Measurements from ENCODE around the gene LNX1.

Gene LNX1

DNA sequence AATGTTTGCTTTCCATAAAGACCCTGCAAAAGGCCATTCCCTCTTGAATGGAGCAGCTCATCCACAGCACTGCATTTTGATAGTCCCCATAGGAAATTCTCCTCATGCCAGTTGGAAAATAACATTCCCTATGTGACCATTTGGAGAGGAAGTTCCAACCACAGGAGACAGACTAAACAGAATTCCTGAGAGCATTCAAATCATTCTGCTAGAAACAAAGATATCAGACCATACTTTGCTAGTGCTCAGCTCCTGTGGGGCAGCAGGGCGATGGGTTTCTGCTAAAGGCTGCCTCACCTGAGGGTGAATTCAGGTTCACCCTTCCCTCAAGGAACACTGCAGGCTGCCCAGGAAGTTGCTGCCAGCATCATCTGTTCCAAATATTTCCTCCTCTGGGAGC lies 58.8 kb downstream of the LNX1 start:
- TF ChIP-seq, protein P1, sequence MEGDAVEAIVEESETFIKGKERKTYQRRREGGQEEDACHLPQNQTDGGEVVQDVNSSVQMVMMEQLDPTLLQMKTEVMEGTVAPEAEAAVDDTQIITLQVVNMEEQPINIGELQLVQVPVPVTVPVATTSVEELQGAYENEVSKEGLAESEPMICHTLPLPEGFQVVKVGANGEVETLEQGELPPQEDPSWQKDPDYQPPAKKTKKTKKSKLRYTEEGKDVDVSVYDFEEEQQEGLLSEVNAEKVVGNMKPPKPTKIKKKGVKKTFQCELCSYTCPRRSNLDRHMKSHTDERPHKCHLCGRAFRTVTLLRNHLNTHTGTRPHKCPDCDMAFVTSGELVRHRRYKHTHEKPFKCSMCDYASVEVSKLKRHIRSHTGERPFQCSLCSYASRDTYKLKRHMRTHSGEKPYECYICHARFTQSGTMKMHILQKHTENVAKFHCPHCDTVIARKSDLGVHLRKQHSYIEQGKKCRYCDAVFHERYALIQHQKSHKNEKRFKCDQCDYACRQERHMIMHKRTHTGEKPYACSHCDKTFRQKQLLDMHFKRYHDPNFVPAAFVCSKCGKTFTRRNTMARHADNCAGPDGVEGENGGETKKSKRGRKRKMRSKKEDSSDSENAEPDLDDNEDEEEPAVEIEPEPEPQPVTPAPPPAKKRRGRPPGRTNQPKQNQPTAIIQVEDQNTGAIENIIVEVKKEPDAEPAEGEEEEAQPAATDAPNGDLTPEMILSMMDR (IDR thresholded peaks at IDR 0.05), result no peak
- Histone ChIP-seq H3K9ac (no peak overlapping the region), H2AFZ (no peak overlapping the region), H3K9me3 (ENCODE audit: control insufficient read depth, low read length) (no peaks in the 10 kb centered on the region), H3K36me3 (ENCODE audit: control insufficient read depth, insufficient read depth, low read length) (no peaks in the 10 kb centered on the region), H3K4me3 (ENCODE audit: low read depth, low read length) (no peak overlapping the region), H3K79me2 (no peaks in the 10 kb centered on the region), H3K27me3 (ENCODE audit: control insufficient read depth, insufficient read depth, low read length) (no peaks in the 10 kb centered on the region), H3K27ac (no peak overlapping the region), H3K4me2 (ENCODE audit: low read length) (no peak overlapping the region), H3K4me1 (no peaks in the 10 kb centered on the region)

DNA sequence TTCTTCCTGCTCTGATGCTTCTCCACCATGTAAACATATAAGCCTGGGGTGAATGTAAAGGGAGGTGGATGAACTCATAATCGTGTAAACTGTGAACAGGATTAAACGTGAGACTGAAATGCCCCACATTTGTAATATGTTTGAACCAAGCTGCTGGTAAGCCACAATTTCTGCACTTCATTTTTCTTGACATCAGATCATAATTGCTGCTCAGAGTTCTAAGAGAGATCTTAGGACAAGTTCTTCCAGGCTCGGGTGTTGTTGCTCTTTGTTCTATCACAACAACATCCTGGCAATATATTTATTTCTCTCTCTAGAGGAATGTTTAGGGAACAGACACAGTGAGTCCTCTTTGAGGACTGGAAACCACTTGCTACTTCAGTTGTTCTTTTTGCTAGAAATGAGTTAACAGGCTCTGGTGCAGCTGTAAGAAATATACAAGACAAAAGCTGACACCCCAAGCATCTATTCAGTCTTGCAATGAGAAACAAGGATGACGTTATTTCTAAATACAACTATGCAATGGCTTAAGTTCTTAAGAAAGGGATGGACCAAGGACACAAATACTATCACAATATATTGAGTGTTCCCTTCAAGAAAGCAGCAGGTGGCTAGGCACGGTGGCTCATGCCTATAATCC lies 59.6 kb downstream of the LNX1 start:
- Histone ChIP-seq H3K36me3 (ENCODE audit: control insufficient read depth, insufficient read depth, low read length) (no peaks in the 10 kb centered on the region), H3K4me2 (ENCODE audit: low read length) (no peak overlapping the region), H3K9me3 (ENCODE audit: control insufficient read depth, low read length) (no peaks in the 10 kb centered on the region), H3K27me3 (ENCODE audit: control insufficient read depth, insufficient read depth, low read length) (no peaks in the 10 kb centered on the region), H3K4me3 (ENCODE audit: low read depth, low read length) (no peak overlapping the region), H3K4me1 (no peaks in the 10 kb centered on the region), H3K79me2 (no peaks in the 10 kb centered on the region), H3K27ac (no peak overlapping the region), H3K9ac (no peak overlapping the region), H2AFZ (no peak overlapping the region)
- TF ChIP-seq, protein P1 (IDR thresholded peaks at IDR 0.05), result no peak

DNA sequence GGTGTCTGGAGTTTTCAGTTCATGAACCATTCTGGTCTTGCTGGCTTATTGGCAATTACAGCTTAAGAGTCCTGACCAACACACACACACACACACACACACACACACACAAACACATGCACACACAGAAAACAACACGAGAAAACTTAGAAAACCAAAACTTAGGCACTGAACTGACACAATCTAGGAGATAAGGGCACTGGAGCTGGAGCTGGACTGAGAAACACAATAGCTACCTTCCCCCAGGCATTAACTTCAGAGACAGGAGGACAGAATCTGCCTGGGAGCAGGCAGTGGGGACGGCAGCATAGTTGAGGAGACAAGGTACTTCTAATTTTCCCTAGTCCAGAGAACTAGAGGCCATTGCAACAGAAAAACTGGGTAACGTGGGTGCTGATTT lies 62.3 kb downstream of the LNX1 start:
- no peaks in the 10 kb centered on the region for H3K79me2 ChIP-seq
- no peak overlapping the region for H3K27ac ChIP-seq
- TF ChIP-seq, protein P1 (IDR thresholded peaks at IDR 0.05), result no peak
- no peaks in the 10 kb centered on the region for H3K36me3 ChIP-seq (ENCODE audit: control insufficient read depth, insufficient read depth, low read length)
- H3K4me3 ChIP-seq (ENCODE audit: low read depth, low read length), result no peak overlapping the region
- no peaks in the 10 kb centered on the region for H3K4me1 ChIP-seq
- no peaks in the 10 kb centered on the region for H3K27me3 ChIP-seq (ENCODE audit: control insufficient read depth, insufficient read depth, low read length)
- H3K4me2 ChIP-seq (ENCODE audit: low read length), result no peak overlapping the region
- H3K9me3 ChIP-seq (ENCODE audit: control insufficient read depth, low read length), result no peaks in the 10 kb centered on the region
- no peak overlapping the region for H2AFZ ChIP-seq
- no peak overlapping the region for H3K9ac ChIP-seq

DNA sequence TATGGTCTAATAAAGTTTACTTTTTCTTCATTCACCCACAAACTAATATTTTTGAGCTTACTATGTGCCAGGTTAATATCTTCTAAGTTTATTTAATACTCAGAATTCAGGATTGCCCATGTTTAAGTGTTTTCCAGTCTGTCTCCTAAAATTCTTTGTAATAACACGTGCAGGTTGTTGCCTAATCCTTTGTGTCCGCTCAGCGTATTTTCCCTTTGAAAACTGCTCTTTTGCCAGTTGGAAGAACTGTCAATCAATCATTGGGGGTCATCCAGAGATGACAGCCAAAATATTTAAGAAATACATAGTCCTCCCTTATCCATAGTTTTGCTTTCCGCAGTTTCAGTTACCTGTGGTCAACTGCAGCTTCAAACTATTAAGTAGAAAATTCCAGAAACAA lies 63.4 kb downstream of the LNX1 start:
- no peaks in the 10 kb centered on the region for H3K36me3 ChIP-seq (ENCODE audit: control insufficient read depth, insufficient read depth, low read length)
- no peak overlapping the region for H3K4me2 ChIP-seq (ENCODE audit: low read length)
- no peaks in the 10 kb centered on the region for H3K27me3 ChIP-seq (ENCODE audit: control insufficient read depth, insufficient read depth, low read length)
- H3K79me2 ChIP-seq, result no peaks in the 10 kb centered on the region
- no peak overlapping the region for H3K4me3 ChIP-seq (ENCODE audit: low read depth, low read length)
- TF ChIP-seq, protein P1 (IDR thresholded peaks at IDR 0.05), result no peak
- H3K9me3 ChIP-seq (ENCODE audit: control insufficient read depth, low read length), result no peaks in the 10 kb centered on the region
- H2AFZ ChIP-seq, result no peak overlapping the region
- no peak overlapping the region for H3K9ac ChIP-seq
- H3K4me1 ChIP-seq, result no peaks in the 10 kb centered on the region
- H3K27ac ChIP-seq, result no peak overlapping the region

DNA sequence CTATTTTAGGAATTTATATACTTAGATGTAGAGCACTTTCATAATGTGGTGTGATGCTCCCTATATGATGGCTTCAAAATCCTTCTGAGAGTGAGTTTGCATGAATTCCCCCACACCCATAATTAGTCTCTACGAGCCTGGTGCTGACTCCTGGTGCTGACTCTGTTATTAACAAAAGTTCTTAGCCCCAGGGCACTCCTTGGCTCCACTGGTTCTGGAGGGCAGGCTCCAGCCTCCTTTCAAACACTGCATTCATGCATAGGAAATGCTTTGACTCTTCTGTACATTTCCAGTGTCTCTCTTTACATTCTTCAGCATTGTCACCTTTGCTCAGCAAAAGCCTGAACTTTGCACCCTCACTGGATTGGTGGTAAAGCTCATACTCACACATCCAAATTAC lies 64.0 kb downstream of the LNX1 start:
- Histone ChIP-seq H3K9me3 (ENCODE audit: control insufficient read depth, low read length) (no peaks in the 10 kb centered on the region), H3K4me1 (no peaks in the 10 kb centered on the region), H3K27ac (no peak overlapping the region), H3K9ac (no peak overlapping the region), H3K4me3 (ENCODE audit: low read depth, low read length) (no peak overlapping the region), H3K36me3 (ENCODE audit: control insufficient read depth, insufficient read depth, low read length) (no peaks in the 10 kb centered on the region), H3K4me2 (ENCODE audit: low read length) (no peak overlapping the region), H3K79me2 (no peaks in the 10 kb centered on the region), H3K27me3 (ENCODE audit: control insufficient read depth, insufficient read depth, low read length) (no peaks in the 10 kb centered on the region), H2AFZ (no peak overlapping the region)
- TF ChIP-seq, protein P1 (IDR thresholded peaks at IDR 0.05), result no peak

All from parathyroid adenoma (tissue), 2 donors.